ENCODE measurements around the gene PBX2. TPM values are rescaled to one million over a fixed set of nuclear protein-coding genes. Genes with fewer than 3 reads are reported as not detected.

PBX2 gene
- total and polyA plus RNA-seq, 2 of the 4 experiments (the other 2 are of a cell fraction): 17.7 to 56.8 TPM

DNA sequence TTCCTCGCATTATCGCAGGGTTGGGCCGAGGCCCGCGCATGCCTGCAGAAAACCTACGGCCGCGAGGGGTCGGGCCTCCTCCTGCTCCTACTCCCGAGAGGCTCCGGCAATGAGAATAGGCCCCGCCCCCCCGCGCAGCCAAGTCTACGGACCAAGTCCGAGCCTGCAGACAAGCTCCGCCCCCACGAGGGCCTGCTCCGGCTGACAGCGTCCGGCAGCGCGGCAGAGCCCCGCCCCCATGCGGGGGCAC is 5.6 kb upstream of the PBX2 start:
- H2BK120ac ChIP-seq (ENCODE audit: low read depth, low read length): no peak overlapping the region
- intact Hi-C loops (cut with micrococcal nuclease): loop anchor here (1.0 kb wide), 3 partner anchors 41 to 76 kb away; partner anchors contain the start of genes FKBPL and PPT2
- no peak overlapping the region for H3K23ac ChIP-seq (ENCODE audit: low read depth, low read length)
- ATAC-seq (ENCODE audit: low read depth) (peak; percentile 92), DNase-seq (peak; percentile 99)
- H2AK9ac ChIP-seq (replicated peaks; ENCODE audit: low read depth, low read length, poor library complexity): peak overlapping the region; percentile 88
- no peak overlapping the region for H2AK5ac ChIP-seq (ENCODE audit: low read depth, low read length)
- H2AFZ ChIP-seq (replicated peaks; ENCODE audit: low read length, poor library complexity): peak overlapping the region; percentile 98
- H3K56ac ChIP-seq (ENCODE audit: extremely low read depth, insufficient read depth, low read length): no peak overlapping the region
- no peak overlapping the region for H4K91ac ChIP-seq (ENCODE audit: insufficient read depth, low read depth, low read length)
- no peak overlapping the region for H3K4me2 ChIP-seq (ENCODE audit: low read depth, low read length)
- H3K36me3 ChIP-seq (ENCODE audit: control insufficient read depth, insufficient read depth, low read length): no peaks in the 10 kb centered on the region
- no peak overlapping the region for H2BK15ac ChIP-seq (ENCODE audit: low read depth, low read length)
- CTCF ChIA-PET: interaction anchor here (0.8 to 1.1 kb wide), 3 partner anchors 45 to 674 kb away, joined by 4 to 6 read pairs (median 4); no protein-coding TSS in a partner anchor
- H3K14ac ChIP-seq (replicated peaks; ENCODE audit: low read depth, low read length): no peak overlapping the region
- H3K4me3 ChIP-seq (ENCODE audit: insufficient read depth, low read depth, low read length): no peak overlapping the region
- no TSS peak for BruUV-seq (replicated peaks)
- H3K9me3 ChIP-seq (ENCODE audit: control insufficient read depth, insufficient read depth, low read length): no peaks in the 10 kb centered on the region
- no peak for TF ChIP-seq SMC3 (IDR thresholded peaks at IDR 0.05; ENCODE audit: low read depth, low read length)
- no peak for TF ChIP-seq CHD1 (IDR thresholded peaks at IDR 0.05; ENCODE audit: low read depth, low read length)
- TF ChIP-seq RAD21 (IDR thresholded peaks at IDR 0.05; ENCODE audit: low read length): no peak
- TF ChIP-seq FOS (IDR thresholded peaks at IDR 0.05; ENCODE audit: low read depth, low read length): no peak
- no peak for TF ChIP-seq BHLHE40 (IDR thresholded peaks at IDR 0.05; ENCODE audit: low read depth, low read length)
- TF ChIP-seq RCOR1 (IDR thresholded peaks at IDR 0.05; ENCODE audit: insufficient replicate concordance, low read length): no peak
- TF ChIP-seq MAZ (IDR thresholded peaks at IDR 0.05; ENCODE audit: borderline replicate concordance, low read depth, low read length): peak; percentile 97; the same call in 1 of the 2 replicates
- peak; percentile 49 for TF ChIP-seq CTCF (conservative IDR thresholded peaks at IDR 0.05; ENCODE audit: low read depth, low read length)
- TF ChIP-seq MXI1 (IDR thresholded peaks at IDR 0.05; ENCODE audit: borderline replicate concordance, low read depth, low read length): peak; percentile 90
- no peak for TF ChIP-seq NFE2L2 (IDR thresholded peaks at IDR 0.05; ENCODE audit: low read depth, low read length)
- TF ChIP-seq ELK1 (IDR thresholded peaks at IDR 0.05; ENCODE audit: borderline replicate concordance, low read depth, low read length): no peak
- peak; percentile 45 for TF ChIP-seq USF2 (IDR thresholded peaks at IDR 0.05; ENCODE audit: low read depth, low read length)
- TF ChIP-seq MAFK (IDR thresholded peaks at IDR 0.05; ENCODE audit: low read depth, low read length): no peak
- TF ChIP-seq CEBPB (IDR thresholded peaks at IDR 0.05; ENCODE audit: low read depth, low read length): no peak
- no peak for TF ChIP-seq POLR2A (IDR thresholded peaks at IDR 0.05; ENCODE audit: low read depth, low read length)
- TF ChIP-seq RFX5 (IDR thresholded peaks at IDR 0.05; ENCODE audit: low read depth, low read length): no peak
- H4K20me1 ChIP-seq (ENCODE audit: insufficient read depth, low read length): no peaks in the 10 kb centered on the region
- peaks cover 15% of the 10 kb centered on the region for H3K4me1 ChIP-seq (ENCODE audit: control insufficient read depth, insufficient read depth, low read length)
- H2BK20ac ChIP-seq (ENCODE audit: low read depth, low read length): no peak overlapping the region
- H3K9me1 ChIP-seq (ENCODE audit: insufficient read depth, low read length): peaks cover 25% of the 10 kb centered on the region
- H3K27me3 ChIP-seq (ENCODE audit: control insufficient read depth, insufficient read depth, low read length): no peaks in the 10 kb centered on the region
- no peak overlapping the region for H3K9ac ChIP-seq (ENCODE audit: low read depth, low read length)
- in situ Hi-C loops (cut with MboI; ENCODE audit: low sequenced_read_pairs): loop anchor here (25.0 kb wide), 1 partner anchor 767 kb away; the partner anchor contains the start of genes BRD2 and HLA-DMA
- no peak overlapping the region for H3K18ac ChIP-seq (ENCODE audit: low read depth, low read length)
- no peak overlapping the region; a peak in 1 of 4 replicates for H4K8ac ChIP-seq (ENCODE audit: low read depth in 2 of 2, low read length in 2 of 2)
- no peak overlapping the region for H2BK5ac ChIP-seq (ENCODE audit: low read depth, low read length, poor library complexity, severe bottlenecking)
- no peak overlapping the region for H4K5ac ChIP-seq (ENCODE audit: low read depth, low read length)
- POLR2A ChIA-PET (ENCODE audit: unreplicated experiment): interaction anchor here (0.8 to 1.2 kb wide), 4 partner anchors 10 to 776 kb away, joined by 4 to 7 read pairs (median 4); no protein-coding TSS in a partner anchor
- WGBS, 2 experiments (ENCODE audit: extremely low coverage in 2 of 2, insufficient read length in 1 of 2): 0% methylated on average over 18 of the region's 25 CpGs; no CpG with 5 or more reads in 1 of the 2 experiments
- no peak overlapping the region for H3K27ac ChIP-seq (ENCODE audit: insufficient read depth, low read length)
- dilution Hi-C loops (cut with HindIII; ENCODE audit: low sequenced_read_pairs, unreplicated experiment): no loop called here
- H3K79me1 ChIP-seq (ENCODE audit: low read depth in 1 of 2, low read length in 2 of 2): peaks cover 18 to 43% of the 10 kb centered on the region in 2 experiments
- H3K4ac ChIP-seq (ENCODE audit: low read depth, low read length): no peak overlapping the region
